ENCODE data around the gene AFAP1L2. TPM values are rescaled to one million over a fixed set of nuclear protein-coding genes. Genes with fewer than 3 reads are reported as not detected.

The AFAP1L2 gene
- total and polyA plus RNA-seq, 8 donors, result 2.6 to 25.0 (median 10.0) TPM

DNA sequence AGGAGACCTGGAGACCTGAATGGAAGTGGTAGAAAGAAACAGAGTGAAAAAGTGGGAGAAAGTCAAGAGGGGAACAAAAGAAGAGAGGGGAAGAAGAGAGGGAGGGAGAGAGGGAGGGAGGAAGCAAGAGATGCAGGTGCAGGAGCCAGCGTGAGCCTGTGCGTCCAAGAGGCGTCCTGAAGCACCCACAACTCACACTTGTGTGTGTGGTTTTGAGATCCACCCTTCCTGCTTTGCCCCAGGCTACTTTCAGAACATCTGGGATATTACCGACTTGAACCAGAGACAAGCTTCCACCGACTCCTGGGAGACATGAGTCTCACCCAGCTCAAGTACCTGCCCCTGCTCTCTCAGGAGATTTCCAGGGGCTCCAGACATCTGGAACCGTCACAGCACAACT, 9.8 kb downstream of the AFAP1L2 start:
- WGBS, 5 donors, result 77 to 90% (median 89%) methylated on average over 6 of the region's 6 CpGs
- H3K4me3 ChIP-seq, result no peak overlapping the region
- H3K36me3 ChIP-seq, result no peaks in the 10 kb centered on the region
- H3K9me3 ChIP-seq, result no peaks in the 10 kb centered on the region
- H3K27ac ChIP-seq, result peak overlapping the region in 1 of 5 donors; percentile 30
- DNase-seq, result no peak
- H3K4me1 ChIP-seq, result peaks cover 0 to 52% (median 34%) of the 10 kb centered on the region in 4 donors
- TF ChIP-seq CTCF (IDR thresholded peaks at IDR 0.05), result no peak
- TF ChIP-seq POLR2A (IDR thresholded peaks at IDR 0.05), result no peak
- TF ChIP-seq POLR2AphosphoS5 (IDR thresholded peaks at IDR 0.05), result no peak
- no peak for TF ChIP-seq EP300 (IDR thresholded peaks at IDR 0.05)
- peaks cover 0 to 8% (median 0%) of the 10 kb centered on the region in 3 donors for H3K27me3 ChIP-seq
- intact Hi-C loops (cut with DNase I; ENCODE audit: low total_unique reads), result no loop called here

DNA sequence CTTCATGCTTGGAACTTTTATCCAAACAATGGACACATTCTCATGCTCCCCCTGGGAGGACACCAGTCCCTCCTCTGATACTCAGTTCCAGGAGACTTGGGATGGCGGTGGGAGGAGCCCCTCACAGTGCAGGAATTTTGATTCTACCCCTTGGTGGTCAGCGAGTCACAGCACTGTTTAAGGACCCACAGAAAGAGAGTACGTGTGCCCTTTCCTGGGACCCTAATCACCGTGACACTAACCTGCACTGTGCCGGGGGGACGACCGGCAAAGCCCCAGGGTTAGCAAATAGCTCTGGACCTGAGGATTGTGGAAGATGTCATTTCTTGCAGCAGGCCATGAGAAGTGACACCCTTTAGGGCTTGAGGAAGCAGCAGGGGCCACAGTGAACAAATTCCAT, 10.4 kb downstream of the AFAP1L2 start:
- WGBS, 5 donors, result 71 to 97% (median 93%) methylated on average over 7 of the region's 7 CpGs
- DNase-seq, result no peak
- Histone ChIP-seq H3K27me3 (peaks cover 0 to 8% (median 0%) of the 10 kb centered on the region in 3 donors), H3K27ac (peak overlapping the region in 2 of 5 donors; percentile 30 to 38), H3K9me3 (no peaks in the 10 kb centered on the region), H3K4me1 (peaks cover 0 to 54% (median 33%) of the 10 kb centered on the region in 4 donors), H3K4me3 (no peak overlapping the region), H3K36me3 (no peaks in the 10 kb centered on the region)
- no peak for TF ChIP-seq CTCF (IDR thresholded peaks at IDR 0.05)
- TF ChIP-seq POLR2A (IDR thresholded peaks at IDR 0.05), result no peak
- TF ChIP-seq EP300 (IDR thresholded peaks at IDR 0.05), result no peak
- TF ChIP-seq POLR2AphosphoS5 (IDR thresholded peaks at IDR 0.05), result no peak
- intact Hi-C loops (cut with DNase I; ENCODE audit: low total_unique reads), result no loop called here

- H3K36me3 ChIP-seq, result no peaks in the 10 kb centered on the region
- TF ChIP-seq CTCF (IDR thresholded peaks at IDR 0.05) (no peak), POLR2AphosphoS5 (IDR thresholded peaks at IDR 0.05) (no peak), EP300 (IDR thresholded peaks at IDR 0.05) (no peak), POLR2A (IDR thresholded peaks at IDR 0.05) (no peak)
- WGBS, 5 donors, result 54 to 73% (median 69%) methylated on average over 11 of the region's 11 CpGs
- peaks cover 0 to 51% (median 32%) of the 10 kb centered on the region in 4 donors for H3K4me1 ChIP-seq
- no peak overlapping the region for H3K4me3 ChIP-seq
- intact Hi-C loops (cut with DNase I; ENCODE audit: low total_unique reads), result no loop called here
- peaks cover 0 to 8% (median 0%) of the 10 kb centered on the region in 3 donors for H3K27me3 ChIP-seq
- H3K27ac ChIP-seq, result peak overlapping the region in 3 of 5 donors; percentile 34 to 40 (median 38)
- H3K9me3 ChIP-seq, result no peaks in the 10 kb centered on the region
- peak in 1 of 2 donors; percentile 34 for DNase-seq
Observed at GRCh38 chr10:114393482-114393881, 10.8 kb downstream of the AFAP1L2 start.

- Histone ChIP-seq H3K9me3 (no peaks in the 10 kb centered on the region), H3K4me3 (no peak overlapping the region)
Observed at GRCh38 chr10:114392112-114392835, 12.0 kb downstream of the AFAP1L2 start.

More at GRCh38 chr10:114392112-114392835, 12.0 kb downstream of the AFAP1L2 start:
- peak in 1 of 2 donors; percentile 43 for DNase-seq
- no peak for TF ChIP-seq EP300 (IDR thresholded peaks at IDR 0.05)
- no peak for TF ChIP-seq POLR2AphosphoS5 (IDR thresholded peaks at IDR 0.05)
- TF ChIP-seq POLR2A (IDR thresholded peaks at IDR 0.05), result no peak
- no peak for TF ChIP-seq CTCF (IDR thresholded peaks at IDR 0.05)
- H3K27ac ChIP-seq, result no peak overlapping the region
- no peaks in the 10 kb centered on the region for H3K36me3 ChIP-seq
- H3K27me3 ChIP-seq, result peaks cover 0 to 8% (median 0%) of the 10 kb centered on the region in 3 donors
- intact Hi-C loops (cut with DNase I; ENCODE audit: low total_unique reads), result no loop called here
- peaks cover 0 to 41% (median 27%) of the 10 kb centered on the region in 4 donors for H3K4me1 ChIP-seq
- WGBS, 5 donors, result 62 to 81% (median 76%) methylated on average over 5 of the region's 5 CpGs

All from stomach (tissue), 9 donors.